Keratinocyte (primary cell): ENCODE data around the gene CENPL.

Experiments
- EZH2 ChIP-seq: IDR thresholded peaks from one replicate; pipeline ENCODE4 v1.6.1; 2012; ENCODE audit warnings: inconsistent platforms, mild to moderate bottlenecking, low read length, moderate library complexity
- TF ChIP-seq, protein P1 (sequence below), 3 experiments: IDR thresholded peaks in 1 of 3; conservative IDR thresholded peaks in 1 of 3; optimal IDR thresholded peaks in 1 of 3; 2 replicates in 2 of 3; 3 replicates in 1 of 3; pipeline versions ENCODE3 to v1.5.1; 2011; ENCODE audit warnings: low read length in 3 of 3, mild to moderate bottlenecking in 3 of 3, moderate library complexity in 2 of 3, control low read depth in 1 of 3, inconsistent platforms in 1 of 3; ENCODE audit not compliant: insufficient read depth in 2 of 3; ENCODE audit errors: extremely low read depth in 1 of 3

GRCh38 chr1:173757666-173758065, 67.0 kb downstream of the CENPL start:
- TF ChIP-seq, protein P1, sequence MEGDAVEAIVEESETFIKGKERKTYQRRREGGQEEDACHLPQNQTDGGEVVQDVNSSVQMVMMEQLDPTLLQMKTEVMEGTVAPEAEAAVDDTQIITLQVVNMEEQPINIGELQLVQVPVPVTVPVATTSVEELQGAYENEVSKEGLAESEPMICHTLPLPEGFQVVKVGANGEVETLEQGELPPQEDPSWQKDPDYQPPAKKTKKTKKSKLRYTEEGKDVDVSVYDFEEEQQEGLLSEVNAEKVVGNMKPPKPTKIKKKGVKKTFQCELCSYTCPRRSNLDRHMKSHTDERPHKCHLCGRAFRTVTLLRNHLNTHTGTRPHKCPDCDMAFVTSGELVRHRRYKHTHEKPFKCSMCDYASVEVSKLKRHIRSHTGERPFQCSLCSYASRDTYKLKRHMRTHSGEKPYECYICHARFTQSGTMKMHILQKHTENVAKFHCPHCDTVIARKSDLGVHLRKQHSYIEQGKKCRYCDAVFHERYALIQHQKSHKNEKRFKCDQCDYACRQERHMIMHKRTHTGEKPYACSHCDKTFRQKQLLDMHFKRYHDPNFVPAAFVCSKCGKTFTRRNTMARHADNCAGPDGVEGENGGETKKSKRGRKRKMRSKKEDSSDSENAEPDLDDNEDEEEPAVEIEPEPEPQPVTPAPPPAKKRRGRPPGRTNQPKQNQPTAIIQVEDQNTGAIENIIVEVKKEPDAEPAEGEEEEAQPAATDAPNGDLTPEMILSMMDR (optimal IDR thresholded peaks at IDR 0.05 in 1 of 3, IDR thresholded peaks at IDR 0.05 in 1 of 3, conservative IDR thresholded peaks at IDR 0.05 in 1 of 3; ENCODE audit: extremely low read depth in 1 of 3, insufficient read depth in 2 of 3, low read length in 3 of 3), result no peak
- no peak for TF ChIP-seq EZH2
